Lung microvascular endothelial cell (primary cell): ENCODE data around the gene KPNB1. TPM values are rescaled to one million over a fixed set of nuclear protein-coding genes. Genes with fewer than 3 reads are reported as not detected.

Experiments
- DNase-seq, 2 donors: peaks; one replicate each; pipeline versions ENCODE4 v3.0.0 to v3.0.0-alpha.2; 2010; ENCODE audit warnings: low read depth in 2 of 2
- total RNA-seq: library from RNA; depleted of rRNA; stranded (reverse); fragments of >200 nt; gene quantifications from 2 replicates; pipeline ENCODE4 v1.2.1, GENCODE V29; 2014

The KPNB1 gene
- total RNA-seq, 1 donor from 2014 or later, result 167 TPM

DNA sequence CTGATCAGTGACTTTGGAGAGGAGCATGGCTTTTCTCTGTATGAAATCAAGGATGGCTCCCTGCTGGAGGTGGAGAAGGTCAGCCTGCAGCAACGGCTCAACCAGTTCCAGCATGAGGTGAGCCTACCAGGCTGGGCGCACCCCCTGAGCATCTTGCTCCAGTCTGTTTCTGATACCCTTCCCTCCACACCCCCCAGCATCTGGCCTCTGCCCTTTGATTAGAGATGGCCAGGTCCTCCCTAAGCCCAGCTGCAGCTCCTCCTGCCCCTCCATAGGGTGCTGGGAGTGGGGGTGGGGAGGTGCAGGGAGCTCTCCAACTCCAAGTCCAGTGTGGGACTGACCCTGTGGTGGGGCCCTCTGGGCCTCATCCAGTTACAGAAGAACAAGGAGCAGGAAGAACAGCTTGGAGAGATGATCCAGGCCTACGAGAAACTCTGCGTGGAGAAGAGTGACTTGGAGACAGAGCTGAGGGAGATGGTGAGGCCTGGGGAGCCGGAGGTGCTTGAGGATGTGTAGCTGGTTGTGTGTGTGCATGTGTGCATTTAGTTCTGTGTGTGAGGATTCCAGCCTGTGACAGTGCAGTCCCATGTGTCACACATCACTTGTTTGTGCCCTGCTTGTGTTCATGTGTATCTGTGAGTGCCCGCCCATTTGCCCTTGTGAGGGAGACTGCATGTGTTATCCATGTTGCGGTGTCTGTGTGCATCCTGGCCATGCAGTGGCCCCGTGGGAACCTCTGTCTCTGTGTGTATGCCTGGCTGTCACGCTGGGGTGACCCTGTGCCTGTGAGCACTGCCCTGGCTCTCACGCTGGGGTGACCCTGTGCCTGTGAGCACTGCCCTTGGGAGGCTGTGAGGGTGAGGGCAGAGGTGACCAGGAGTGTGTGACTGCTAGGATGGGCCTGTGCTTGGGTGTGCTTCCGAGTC is 47.3 kb downstream of the KPNB1 start:
- DNase-seq, result no peak

DNA sequence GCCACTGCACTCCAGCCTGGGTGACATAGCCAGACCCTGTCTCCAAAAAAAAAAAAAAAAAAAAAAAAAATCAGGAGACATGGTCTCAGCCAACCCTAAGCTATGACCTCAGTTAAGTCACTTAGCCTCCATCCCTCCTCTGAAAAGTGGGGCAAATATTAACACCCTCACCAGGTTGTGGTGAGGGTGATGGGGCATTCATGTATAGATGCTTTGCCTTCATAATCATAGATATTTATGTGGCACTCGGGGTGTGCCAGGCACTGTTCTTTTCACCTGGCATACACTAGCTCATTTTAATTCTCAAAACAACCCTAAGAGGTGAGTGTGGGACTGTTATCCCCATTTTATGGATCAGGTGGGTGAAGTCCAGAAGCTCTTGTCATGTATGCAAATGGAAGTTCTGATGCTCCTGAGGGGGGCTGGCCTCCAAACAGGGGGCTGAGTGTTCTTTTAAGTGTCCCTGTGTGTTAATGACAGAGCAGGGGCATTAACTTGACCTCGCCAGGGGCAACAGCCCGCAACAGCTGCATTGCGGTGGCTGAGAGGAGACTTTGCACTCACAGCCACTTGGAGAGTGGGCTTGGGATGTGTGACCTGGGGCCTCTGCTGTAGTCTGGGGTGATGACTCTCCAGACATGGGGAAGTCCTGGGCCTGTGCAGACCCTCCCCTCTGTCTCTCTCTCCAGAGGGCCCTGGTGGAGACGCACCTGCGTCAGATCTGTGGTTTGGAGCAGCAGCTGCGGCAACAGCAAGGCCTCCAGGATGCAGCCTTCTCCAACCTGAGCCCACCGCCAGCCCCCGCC is 48.4 kb downstream of the KPNB1 start:
- no peak for DNase-seq

DNA sequence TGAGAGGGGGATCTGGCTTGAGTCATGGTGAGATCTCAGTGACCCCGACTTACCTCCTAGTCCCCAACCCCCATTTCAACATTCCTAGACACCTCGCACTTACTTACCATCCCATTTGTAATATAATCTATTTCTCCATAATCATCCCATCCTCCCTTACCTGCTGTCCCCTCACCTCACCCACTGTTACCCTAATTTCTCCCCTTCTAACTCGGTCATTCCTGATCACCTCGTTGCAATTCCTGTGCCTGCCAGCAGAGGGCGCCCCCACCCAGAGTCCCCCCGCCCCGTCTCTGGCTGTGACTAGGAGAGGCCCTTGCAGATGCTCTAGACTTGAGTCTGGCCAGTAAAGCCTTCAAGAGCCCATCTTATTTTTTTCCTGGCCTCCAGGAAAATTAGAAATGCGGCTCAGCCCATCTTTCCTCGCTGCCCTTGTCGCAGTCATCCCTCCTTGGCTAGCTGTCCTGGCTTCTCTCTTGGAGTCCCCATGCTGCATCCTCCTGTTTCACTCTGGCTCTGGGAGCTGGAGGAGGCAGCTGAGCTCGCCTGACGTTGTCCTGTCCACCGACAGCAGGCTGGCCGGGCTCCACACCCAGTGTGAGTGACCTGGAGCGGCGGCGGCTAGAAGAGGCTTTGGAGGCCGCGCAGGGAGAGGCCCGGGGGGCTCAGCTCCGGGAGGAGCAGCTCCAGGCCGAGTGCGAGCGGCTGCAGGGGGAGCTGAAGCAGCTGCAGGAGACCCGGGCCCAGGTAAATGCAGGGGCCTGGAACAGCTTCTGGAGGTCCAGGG is 49.2 kb downstream of the KPNB1 start:
- DNase-seq, result peak; percentile 37 to 48

DNA sequence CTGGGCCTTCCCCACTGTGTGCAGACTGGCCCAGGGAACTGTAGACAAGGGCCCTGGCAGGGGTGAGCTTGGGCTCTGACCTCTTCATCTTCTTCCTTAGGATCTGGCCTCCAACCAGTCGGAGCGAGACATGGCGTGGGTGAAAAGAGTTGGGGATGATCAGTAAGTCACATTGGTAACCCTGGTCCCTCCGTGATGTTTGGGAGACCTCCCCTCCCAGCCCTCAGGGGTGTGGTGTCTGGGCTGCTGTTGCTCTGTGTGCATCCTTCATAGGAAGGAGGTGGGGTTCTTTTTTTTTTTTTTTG is 49.8 kb downstream of the KPNB1 start:
- no peak for DNase-seq

DNA sequence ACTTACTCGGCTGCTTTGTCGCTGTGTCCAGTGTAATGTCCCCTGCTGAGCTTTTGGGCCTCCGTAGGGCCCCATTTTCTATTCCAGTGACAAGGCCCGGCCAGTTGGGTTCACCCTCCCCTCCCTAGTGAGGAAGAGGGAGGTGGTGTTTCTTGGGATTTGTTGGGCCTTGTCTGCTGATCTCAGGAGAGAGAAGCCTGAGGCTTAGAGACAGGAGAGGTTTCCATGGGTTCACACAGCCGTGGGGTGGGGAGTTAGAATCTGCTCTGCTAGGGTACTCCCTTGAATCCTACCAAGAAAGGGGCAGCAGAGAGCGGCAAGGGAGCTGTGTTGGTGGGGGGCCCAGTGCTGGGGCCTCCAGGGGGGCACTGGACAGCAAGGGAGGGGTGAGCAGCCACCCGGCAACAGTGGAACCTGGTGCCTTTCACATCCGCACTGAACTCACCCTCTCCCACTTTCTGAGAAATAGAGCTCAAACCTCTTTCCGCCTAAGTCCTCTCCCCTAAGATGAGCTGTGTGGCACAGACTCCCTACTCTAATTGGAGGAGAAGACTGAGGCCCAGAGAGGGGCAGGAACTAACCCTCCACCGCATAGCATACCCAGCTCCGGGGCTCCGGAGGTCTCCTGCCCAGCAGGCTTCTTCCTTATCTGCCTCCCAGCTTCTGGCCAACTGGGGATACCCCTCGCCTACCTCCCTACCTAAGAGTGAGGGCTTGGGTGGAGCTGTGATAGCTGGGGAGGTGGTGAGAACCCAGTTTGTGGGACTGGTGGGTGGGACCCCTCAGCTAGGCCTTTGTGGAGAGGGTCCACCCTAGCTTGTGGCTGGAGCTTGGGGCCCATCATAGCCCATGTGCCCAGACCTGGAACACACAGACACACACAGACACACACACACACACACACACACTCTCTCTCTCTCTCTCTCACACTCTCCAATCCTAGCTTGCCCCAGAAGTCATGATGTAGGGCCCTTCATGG is 51.0 kb downstream of the KPNB1 start:
- no peak for DNase-seq

DNA sequence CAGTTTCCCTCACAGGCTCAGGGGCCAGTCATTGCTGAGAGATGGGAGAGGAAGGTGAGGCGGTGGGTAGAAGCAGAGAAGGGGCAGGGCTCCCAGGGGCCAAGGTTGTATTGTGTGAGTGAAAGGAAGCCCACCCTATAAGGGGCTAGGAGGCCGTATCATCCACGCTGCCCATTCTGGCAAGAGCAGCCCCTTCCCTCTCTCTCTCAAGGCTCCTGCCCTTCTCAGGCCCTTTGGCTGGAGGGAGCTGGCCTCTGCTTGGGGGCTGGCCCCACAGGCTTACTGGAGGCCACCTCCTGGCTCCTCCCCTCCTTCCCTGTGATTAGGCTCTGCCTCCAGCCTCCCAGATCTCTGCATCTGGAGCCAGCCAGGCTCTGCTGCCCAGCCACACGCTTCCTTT is 51.9 kb downstream of the KPNB1 start:
- no peak for DNase-seq

DNA sequence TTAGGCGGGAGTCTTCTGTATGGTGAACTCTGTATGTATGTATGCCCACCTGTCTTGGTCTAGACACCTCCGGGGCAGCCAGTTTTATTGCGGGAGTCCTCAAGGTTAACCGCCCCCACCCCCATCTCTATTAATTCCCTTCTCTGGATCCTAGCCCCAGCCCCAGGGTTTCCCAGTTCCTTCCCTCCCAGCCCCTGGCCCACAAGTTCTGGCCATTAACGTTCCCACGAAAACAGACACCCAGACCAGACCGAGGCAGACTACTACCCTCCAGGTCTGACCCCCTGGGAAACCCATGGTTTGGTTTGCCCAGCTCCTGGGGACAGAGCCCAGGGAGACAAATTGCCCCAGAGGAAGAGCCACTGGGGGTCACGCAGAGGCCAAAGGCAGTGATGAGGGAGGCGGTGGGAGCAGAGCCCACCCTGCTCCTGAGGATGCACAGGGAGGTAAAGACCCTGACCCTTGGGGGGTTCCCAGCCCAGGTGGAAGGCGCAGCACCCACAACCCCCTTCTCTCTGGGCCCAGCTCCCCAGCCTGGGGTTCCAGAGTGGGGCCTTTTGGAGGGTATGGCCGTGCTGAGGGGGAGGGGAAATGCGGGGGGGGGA is 52.8 kb downstream of the KPNB1 start:
- DNase-seq, result no peak

DNA sequence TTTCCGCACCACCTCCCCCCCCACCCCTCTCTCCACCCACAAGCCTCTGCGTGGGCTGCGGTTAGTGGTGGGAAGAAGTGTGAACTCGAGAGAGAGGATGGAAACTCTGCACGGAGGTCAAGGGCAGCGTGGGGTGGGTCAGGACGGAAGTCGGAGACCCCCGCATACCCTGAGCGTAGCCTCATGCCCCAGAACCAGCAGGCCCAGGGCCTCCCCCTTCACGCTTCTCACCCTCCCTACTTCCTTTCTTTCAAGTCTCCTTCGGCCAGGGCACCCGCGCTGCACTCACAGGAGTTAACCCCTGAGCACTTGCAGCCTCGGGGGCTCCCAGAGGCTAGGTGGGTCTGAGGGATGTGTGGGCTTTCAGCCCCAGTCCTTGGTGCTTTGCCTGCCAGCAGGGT is 53.5 kb downstream of the KPNB1 start:
- no peak for DNase-seq

DNA sequence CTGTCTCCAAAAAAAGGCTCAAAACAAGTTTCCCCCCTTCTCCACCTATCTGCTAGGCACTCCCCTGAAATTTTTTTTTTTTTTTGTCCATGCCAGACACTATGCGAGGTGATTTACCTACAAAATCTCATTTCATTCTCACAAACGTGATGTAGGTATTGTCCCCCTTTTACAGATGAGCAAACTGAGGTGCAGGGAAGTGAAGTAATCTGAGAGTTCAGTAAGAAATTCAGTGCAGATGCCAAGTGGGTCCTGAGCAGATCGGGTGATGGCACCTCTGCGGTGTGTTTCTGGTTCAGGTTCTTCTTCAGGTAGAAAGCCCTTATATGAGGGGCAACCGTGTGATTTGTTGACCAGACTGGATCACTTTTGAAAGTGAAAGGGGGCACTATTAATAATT is 54.0 kb downstream of the KPNB1 start:
- no peak for DNase-seq

DNA sequence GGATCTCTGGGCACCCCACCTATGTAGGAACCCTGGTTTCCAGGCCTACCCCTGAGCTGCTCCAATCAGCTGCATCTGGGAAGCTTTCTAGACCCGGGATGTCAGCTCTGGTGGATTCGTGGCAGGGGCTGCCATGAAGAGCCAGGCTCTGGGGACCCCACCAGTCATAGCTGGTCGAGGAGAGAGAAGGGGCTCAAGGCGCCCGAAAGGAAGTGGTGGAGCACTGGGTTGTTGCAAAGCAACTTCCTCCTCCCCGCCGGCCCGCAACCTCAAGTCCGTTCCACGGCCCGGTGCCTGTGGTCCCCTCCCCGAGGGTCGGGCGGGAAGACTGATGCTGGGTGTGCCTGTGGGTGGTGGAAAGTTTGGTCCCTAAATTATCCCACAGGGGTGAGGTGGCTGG is 54.4 kb downstream of the KPNB1 start:
- DNase-seq, result no peak

DNA sequence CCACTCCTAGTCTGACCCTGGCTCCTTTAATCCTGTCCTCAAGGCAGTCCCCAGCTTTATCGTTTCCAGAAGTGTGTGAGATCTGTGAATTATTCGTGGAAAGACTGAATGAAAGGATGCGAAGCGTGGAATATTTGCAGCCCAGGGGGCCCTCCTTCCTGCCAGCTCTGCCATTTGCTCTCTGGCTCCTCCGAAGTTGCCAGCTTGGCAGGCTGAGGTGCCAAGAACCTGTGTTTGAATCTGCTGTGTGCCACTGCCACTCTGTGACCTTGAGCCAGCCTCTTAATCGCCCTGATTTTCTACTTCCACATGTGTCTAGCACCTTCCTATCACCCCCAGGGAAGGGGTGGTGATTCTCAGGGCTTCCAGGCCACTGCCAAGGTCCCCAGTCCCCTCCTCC is 55.0 kb downstream of the KPNB1 start:
- no peak for DNase-seq

DNA sequence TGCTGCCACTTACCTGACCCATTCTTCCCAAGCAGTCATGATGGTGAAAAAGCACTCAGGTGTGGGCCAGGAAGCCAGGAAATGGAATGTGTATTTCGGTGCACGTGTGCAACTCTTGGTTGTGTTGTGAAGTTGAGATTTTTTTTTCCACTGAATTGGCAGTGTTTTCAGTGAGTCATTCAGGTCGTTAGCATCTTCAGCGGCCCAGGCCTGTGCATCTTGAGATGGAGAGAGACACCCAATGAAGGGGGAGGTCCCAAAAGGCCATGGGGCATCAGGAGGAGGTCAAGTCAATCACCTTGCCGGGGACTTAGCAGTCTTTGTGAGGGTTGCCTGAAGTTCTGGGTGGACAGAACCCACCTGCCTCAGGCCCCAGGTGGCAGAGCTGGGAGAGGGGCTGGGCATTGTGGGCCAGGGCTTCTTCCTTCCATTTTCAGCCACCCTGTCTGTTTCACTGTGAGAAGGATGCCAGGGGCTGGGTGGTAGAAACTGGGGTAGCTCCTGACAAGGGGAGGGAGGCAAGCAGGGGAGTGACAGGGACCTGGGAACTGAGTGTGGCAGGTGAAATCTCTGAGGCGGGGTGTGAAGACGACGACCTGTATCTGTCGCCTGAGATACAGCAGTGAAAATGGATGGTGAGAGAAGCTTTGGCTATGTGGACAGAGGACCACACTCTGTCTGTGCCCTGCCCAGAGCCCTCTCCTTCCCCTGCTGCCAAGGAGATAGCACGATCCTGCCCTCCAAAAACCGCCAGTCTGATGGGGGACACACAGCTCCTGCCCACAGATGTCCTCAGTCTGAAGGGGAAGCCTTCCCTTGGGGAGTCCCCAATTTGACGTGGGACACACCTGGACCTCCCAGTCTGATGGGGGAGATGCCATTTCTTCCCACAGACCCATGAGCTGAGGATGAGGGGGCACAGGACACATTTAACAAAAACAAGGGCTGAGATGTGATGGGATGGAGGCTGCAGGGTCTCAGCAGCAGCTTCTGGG is 56.1 kb downstream of the KPNB1 start:
- no peak for DNase-seq

DNA sequence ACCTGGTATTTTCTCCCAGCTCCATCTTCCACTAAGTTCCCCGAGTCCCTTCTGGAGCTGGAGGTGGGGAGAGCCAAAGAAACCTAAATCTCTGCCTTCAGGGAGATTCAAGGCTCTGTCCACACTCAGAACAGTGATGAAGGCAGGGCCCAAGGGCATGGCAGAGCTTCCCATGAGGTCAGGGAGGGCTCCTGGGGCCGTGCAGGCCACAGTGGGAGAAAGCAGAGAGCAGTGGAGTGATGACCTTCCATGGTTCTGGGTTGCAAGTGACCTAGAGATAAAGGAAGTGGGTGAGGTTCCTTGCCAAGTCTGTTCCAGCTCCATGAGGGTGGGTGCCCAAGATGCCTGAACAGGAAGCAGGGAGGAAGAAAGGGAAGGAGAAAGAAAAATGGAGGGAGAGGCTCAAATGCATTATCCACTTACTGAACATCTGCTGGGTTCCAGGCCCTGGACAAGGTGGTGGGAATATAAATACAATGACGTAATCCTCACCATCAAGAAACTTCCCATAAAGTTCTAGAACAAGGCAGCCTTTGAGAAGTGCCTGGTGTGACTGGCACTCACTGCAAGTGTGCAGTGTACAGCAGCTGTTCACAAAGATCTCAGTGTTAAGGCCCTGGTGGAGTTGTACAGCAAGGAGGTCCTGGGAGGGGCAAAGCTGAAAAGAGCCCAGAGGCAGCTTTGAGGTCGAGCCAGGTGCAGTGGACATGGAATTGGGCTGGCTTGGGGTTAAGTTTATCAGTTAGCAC is 57.5 kb downstream of the KPNB1 start:
- no peak for DNase-seq

DNA sequence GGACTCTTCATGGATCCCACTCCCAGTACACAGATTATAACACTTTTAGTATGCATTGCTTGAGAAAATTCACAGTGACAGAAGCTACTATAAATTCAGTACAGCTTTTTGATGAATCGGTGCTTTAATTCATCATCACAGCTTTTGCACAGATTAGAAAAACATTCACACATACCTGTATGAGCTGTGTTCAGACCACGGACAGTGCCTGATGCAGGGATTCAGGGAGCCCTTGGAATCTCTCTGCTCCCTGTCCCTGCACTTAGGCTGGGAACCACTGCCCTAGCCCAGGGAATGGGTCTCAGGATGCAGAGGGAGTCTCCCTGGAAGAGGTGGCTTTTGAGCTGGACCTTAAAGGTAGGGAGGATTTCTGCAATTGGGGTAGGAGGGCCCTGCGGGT is 58.2 kb downstream of the KPNB1 start:
- DNase-seq, result no peak

DNA sequence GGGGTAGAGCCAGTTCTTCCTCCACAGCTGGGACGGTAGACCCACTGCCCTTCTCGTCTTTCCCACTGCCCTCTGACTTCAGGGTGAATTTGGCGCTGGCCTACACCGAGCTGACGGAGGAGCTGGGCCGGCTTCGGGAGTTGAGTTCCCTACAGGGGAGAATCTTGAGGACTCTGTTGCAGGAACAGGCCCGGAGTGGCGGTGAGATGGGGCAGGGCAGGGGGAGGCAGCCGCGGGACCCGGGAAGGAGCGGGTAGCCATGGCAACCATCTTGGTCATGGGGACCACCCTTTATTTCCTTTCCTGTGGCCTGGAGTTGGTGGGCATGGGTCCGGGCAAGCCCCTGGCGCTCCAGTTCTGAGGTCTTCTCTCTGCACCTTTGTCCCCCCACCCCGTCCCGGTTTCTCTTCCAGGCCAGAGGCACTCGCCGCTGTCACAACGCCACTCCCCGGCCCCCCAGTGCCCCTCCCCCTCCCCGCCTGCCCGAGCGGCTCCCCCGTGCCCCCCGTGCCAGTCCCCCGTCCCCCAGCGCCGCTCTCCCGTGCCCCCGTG is 58.7 kb downstream of the KPNB1 start:
- DNase-seq, result no peak

DNA sequence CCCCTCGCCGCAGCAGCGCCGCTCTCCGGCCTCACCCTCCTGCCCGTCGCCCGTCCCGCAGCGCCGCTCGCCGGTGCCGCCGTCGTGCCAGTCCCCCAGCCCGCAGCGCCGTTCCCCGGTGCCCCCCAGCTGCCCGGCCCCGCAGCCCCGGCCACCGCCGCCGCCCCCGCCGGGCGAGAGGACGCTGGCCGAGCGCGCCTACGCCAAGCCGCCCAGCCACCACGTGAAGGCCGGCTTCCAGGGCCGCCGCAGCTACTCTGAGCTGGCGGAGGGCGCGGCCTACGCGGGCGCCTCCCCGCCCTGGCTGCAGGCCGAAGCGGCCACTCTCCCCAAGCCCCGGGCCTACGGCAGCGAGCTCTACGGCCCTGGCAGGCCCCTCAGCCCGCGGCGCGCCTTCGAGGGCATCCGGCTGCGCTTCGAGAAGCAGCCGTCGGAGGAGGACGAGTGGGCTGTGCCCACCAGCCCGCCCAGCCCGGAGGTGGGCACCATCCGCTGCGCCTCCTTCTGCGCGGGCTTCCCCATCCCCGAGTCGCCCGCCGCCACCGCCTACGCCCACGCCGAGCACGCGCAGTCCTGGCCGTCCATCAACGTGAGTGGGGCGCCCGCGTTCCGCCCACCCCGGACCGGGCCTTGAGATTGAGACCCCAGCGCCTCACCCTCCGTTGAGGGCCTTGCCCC is 59.3 kb downstream of the KPNB1 start:
- DNase-seq, result peak in 1 of 2 donors; percentile 39

DNA sequence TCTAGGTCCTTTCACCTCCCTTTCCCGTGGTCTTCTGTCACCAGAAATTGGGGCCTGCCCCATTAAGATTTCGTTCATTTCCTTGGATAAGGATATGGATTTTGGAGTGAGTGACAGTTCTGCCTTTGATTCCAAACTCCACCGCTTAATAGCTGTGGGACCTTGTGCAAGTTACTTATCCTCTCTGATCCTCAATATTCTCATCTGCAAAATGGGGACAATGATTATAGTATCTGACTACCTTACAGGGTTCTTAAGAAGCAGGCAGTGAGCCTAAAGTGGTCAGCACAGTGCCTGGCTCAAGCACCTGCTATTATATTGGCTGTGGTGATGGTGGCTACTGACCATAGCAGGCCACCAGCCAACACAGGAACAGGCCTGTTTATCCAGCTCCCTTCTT is 59.9 kb downstream of the KPNB1 start:
- no peak for DNase-seq
